ENCODE measurements around the gene BRCA2.

Gene BRCA2

GRCh38 chr13:32438871-32439270 is 123.6 kb downstream of the BRCA2 start:
- H3K27me3 Mint-ChIP-seq: no peaks in the 10 kb centered on the region
- no peaks in the 10 kb centered on the region for H3K36me3 Mint-ChIP-seq
- ATAC-seq (ENCODE audit: low read depth) (no peak), DNase-seq (ENCODE audit: low spot score in 2 of 2) (no peak)
- H3K4me1 Mint-ChIP-seq: peaks cover 8% of the 10 kb centered on the region
- H3K4me3 Mint-ChIP-seq: no peak overlapping the region
- H3K9me3 Mint-ChIP-seq: no peaks in the 10 kb centered on the region
- H3K27ac Mint-ChIP-seq: no peak overlapping the region

GRCh38 chr13:32443111-32443510 is 127.8 kb downstream of the BRCA2 start:
- Mint-ChIP-seq H3K27me3 (no peaks in the 10 kb centered on the region), H3K36me3 (no peaks in the 10 kb centered on the region), H3K4me1 (peaks cover 16% of the 10 kb centered on the region), H3K27ac (peak overlapping the region; percentile 86), H3K9me3 (no peaks in the 10 kb centered on the region), H3K4me3 (no peak overlapping the region)
- DNase-seq (ENCODE audit: low spot score in 2 of 2): peak in 1 of 2 donors; percentile 43
- ATAC-seq (ENCODE audit: low read depth): peak; percentile 82

DNA sequence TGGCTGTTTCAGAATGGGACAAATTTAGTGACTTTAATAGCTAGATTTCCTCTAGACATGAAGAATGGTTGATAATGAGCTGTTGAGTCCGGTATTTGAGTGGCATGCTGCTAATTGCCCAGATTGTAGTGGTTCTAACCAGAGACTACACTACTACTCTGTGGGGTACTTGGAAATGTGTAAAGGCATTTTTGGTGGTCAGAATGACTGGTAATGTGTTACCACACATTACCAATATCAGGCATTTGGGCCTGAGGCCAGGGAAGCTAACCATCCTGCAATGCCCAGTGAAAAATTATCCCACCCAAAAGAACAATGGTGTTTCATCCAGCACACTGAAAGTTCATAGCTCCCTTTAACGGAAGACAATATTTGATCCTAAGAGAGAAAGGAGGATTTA is 130.2 kb downstream of the BRCA2 start:
- no peaks in the 10 kb centered on the region for H3K36me3 Mint-ChIP-seq
- peaks cover 16% of the 10 kb centered on the region for H3K4me1 Mint-ChIP-seq
- H3K27me3 Mint-ChIP-seq: no peaks in the 10 kb centered on the region
- no peak overlapping the region for H3K27ac Mint-ChIP-seq
- no peak for ATAC-seq (ENCODE audit: low read depth)
- H3K9me3 Mint-ChIP-seq: no peaks in the 10 kb centered on the region
- no peak overlapping the region for H3K4me3 Mint-ChIP-seq
- no peak for DNase-seq (ENCODE audit: low spot score in 2 of 2)

DNA sequence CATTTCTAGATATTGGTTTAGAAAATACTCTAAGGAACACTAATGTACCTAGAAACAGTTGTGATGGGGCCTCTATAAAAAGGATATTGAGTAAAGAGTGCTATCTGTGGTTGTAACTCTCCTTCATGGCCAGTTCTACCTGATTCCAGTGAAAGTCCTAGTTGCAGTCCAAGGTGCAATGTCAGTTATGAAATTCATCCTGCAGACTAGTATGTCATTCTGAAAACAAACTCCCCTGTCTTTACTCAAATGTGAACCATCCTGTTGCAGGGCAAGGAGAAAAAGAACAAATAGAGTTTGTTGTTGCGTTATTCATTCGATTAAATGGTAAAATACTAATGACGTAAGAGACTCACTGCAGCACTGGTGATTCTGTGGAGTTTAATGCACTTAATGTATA is 130.9 kb downstream of the BRCA2 start:
- H3K9me3 Mint-ChIP-seq: peaks cover 3% of the 10 kb centered on the region
- H3K27me3 Mint-ChIP-seq: no peaks in the 10 kb centered on the region
- no peak overlapping the region for H3K4me3 Mint-ChIP-seq
- no peak overlapping the region for H3K27ac Mint-ChIP-seq
- peaks cover 4% of the 10 kb centered on the region for H3K36me3 Mint-ChIP-seq
- peaks cover 16% of the 10 kb centered on the region for H3K4me1 Mint-ChIP-seq
- DNase-seq (ENCODE audit: low spot score in 2 of 2): no peak
- no peak for ATAC-seq (ENCODE audit: low read depth)

DNA sequence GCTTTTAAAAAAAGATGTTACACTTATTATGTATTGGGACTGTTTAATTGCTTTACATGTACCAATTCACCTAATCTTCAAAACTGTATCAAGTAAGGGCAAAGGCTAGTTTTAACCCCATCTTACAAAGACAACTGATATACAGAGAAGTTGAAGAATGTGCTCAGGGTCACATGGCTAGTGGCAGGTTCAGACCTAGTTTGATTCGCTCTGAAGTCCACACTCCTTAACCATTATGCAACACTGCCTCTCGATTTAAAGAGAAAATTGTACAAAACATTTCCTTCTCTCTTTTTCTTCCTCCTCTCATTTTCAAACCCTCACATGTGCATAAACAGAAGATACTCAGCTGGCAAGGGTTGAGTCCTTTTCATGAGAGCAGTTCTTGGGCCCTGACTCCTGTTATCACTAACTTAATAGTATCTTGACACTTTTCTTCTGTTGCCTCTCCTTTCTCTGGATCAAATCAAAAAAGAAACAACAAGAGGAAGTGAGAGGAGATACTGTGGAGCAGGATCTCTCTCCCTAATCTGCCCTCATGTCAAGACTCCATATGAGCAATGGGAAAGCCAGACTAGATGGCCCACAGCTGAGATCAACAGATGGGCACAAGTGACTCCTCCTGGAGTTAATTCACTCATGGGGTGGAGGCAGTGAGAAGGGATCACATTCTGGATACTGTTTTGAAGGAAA is 131.6 kb downstream of the BRCA2 start:
- DNase-seq (ENCODE audit: low spot score in 2 of 2): no peak
- Mint-ChIP-seq H3K9me3 (peaks cover 3% of the 10 kb centered on the region), H3K4me3 (no peak overlapping the region), H3K27me3 (no peaks in the 10 kb centered on the region), H3K27ac (peak overlapping the region; percentile 32), H3K36me3 (peaks cover 5% of the 10 kb centered on the region), H3K4me1 (peaks cover 16% of the 10 kb centered on the region)
- no peak for ATAC-seq (ENCODE audit: low read depth)

DNA sequence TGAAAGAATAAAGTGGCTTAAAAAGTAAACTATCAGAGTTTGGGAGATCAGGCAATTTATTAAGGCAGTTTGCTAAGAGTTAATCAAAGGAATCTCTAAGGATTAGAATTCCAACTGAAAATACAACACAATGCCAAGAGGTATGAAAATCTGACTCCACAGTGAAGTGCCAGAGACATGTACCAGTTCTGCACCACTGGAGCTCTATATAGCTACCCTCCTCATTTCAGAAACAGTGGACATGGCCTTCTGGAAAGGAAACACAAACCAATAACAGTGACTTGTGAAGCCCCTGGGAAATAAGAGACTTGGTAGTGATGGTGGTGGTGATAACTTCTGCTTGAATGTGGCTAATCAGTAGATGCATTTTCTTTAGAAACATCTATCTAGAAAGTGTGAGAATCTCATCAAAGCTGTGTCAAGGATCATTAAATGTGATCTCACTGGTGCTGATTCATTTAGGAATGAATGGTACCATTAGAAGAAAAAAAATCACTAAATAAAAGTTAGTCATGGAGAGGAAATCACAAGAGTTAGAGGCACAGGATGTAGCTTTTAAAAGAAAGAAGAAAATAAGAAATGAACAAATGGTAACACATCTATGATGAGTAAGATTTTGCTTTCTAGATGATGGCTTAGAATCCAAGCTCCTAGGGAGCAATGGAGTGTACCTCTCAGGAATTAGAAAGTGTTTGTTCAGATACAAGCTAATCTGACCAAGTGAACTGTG is 132.8 kb downstream of the BRCA2 start:
- Mint-ChIP-seq H3K9me3 (peaks cover 3% of the 10 kb centered on the region), H3K4me3 (no peak overlapping the region), H3K36me3 (peaks cover 5% of the 10 kb centered on the region), H3K27ac (peak overlapping the region; percentile 25), H3K4me1 (peaks cover 14% of the 10 kb centered on the region), H3K27me3 (no peaks in the 10 kb centered on the region)
- DNase-seq (ENCODE audit: low spot score in 2 of 2) (no peak), ATAC-seq (ENCODE audit: low read depth) (no peak)

DNA sequence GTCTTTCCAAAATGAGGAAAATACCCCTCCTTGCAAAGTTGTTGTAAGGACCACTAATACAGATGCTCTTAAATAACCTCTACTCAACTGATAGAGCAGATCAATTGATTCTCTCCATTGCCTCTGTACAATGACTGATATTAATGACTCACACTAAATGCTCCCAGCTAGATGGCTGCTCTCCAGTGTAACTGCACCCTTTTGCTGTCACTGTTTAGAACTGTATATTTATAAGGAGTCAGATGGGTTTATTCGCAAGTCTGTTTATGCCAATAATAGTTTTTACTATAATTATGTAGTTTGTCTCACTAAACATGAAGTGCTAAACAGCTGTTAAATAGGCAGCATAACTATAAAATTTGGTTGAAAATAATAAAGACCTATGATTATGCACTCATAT is 133.7 kb downstream of the BRCA2 start:
- DNase-seq (ENCODE audit: low spot score in 2 of 2) (no peak), ATAC-seq (ENCODE audit: low read depth) (no peak)
- H3K4me3 Mint-ChIP-seq: no peak overlapping the region
- H3K9me3 Mint-ChIP-seq: peaks cover 3% of the 10 kb centered on the region
- H3K4me1 Mint-ChIP-seq: peaks cover 6% of the 10 kb centered on the region
- H3K27ac Mint-ChIP-seq: no peak overlapping the region
- no peaks in the 10 kb centered on the region for H3K27me3 Mint-ChIP-seq
- H3K36me3 Mint-ChIP-seq: peaks cover 8% of the 10 kb centered on the region

Data from memory B cell (primary cell).